Activated T-cell treated with anti-CD3 and anti-CD28 coated beads, Interleukin-2, amount 50 U/mL, for 24 hours (primary cell): ENCODE data around the gene PPP5C.

Experiments used
- DNase-seq: peaks from one replicate; pipeline ENCODE4 v3.0.0-alpha.2; 2020
- H3K27ac Mint-ChIP-seq: 2 replicates; pipeline ENCODE4 v1.8.0; 2020; ENCODE audit warnings: mild to moderate bottlenecking, mixed read lengths
- H3K27me3 Mint-ChIP-seq: 2 replicates; pipeline ENCODE4 v1.8.0; 2020; ENCODE audit warnings: mixed read lengths
- H3K36me3 Mint-ChIP-seq: 2 replicates; pipeline ENCODE4 v1.8.0; 2020; ENCODE audit warnings: low read depth, mixed read lengths
- H3K4me1 Mint-ChIP-seq: 2 replicates; pipeline ENCODE4 v1.8.0; 2020; ENCODE audit warnings: low read depth, mixed read lengths
- H3K4me3 Mint-ChIP-seq: 2 replicates; pipeline ENCODE4 v1.8.0; 2020; ENCODE audit warnings: mild to moderate bottlenecking, moderate library complexity, mixed read lengths
- H3K9me3 Mint-ChIP-seq: 2 replicates; pipeline ENCODE4 v1.8.0; 2020; ENCODE audit warnings: mixed read lengths

The PPP5C gene

DNA sequence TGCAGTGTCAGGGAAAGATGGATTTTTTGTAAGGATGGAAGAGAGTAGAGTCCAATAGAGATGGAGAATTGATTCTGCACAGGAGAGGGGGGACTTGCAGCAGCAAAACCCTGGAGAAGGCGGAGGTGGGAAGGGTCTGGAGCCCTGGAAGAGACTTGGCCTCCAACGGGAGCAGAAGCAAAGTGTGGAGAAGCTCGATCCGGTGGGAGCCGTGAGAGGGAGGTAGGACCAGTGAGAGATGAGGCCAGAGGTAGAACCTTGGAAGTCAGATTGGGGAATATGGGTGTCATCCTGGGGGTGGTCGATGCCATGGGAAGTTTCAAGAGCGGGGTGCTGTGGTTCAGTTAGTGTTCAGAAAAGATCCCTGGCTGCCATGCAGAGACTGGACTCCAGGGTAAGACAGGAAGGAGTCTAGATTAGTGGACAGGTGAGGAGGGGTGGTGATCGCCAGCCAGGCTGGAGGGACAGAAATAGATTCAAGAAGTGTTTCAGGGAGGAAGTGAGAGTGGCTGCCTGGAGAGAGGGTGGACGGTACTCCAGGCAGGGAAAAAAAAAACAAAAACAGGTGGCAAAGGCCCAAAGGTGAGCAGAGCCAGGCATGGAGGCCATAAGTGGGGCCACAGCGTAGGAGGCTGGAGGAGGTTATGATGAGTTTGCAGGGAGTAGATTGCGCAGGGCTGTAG, 2.6 kb downstream of the PPP5C start:
- Mint-ChIP-seq H3K27me3 (no peaks in the 10 kb centered on the region), H3K27ac (peak overlapping the region; percentile 96), H3K4me1 (peaks cover 54% of the 10 kb centered on the region), H3K4me3 (peak overlapping the region; percentile 98), H3K36me3 (peaks cover 69% of the 10 kb centered on the region), H3K9me3 (no peaks in the 10 kb centered on the region)
- DNase-seq = no peak

DNA sequence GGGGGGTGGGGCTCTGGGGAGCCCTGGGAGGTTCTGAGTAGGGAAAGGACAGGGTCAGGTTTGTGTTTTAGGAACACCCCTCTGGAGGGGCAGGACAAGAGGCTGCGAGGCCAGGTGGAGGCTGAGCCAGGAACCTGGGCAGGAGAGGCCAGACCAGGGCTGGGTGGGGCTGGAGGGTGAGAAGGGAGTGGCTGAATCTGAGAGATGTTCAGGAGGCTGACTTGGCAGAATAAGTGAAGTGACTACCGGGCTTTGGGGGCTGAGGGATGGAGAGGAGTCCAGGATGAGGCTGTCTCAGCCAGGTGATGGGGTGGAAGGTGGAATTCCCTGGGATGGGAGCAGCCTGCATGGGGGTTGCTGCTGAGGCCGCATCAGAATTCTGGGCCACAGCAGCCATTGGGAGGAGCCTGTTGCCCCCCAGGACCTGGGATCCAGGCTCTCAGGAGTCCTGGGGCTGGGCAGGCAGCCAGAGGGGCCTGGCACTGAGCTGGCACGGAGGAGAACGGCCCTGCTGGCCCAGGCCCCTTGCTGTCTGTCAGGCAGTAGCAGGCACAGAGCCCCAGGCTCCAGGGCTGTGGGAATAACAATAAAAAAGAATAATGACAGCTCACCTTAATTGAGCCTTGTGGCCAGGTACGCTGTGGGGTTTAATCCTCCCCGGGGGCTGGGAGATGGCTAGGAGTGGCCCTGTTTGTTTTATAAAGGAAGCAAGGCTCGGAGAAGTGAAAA, 3.3 kb downstream of the PPP5C start:
- peak; percentile 42 for DNase-seq
- H3K4me1 Mint-ChIP-seq = peaks cover 57% of the 10 kb centered on the region
- H3K27me3 Mint-ChIP-seq = no peaks in the 10 kb centered on the region
- H3K36me3 Mint-ChIP-seq = peaks cover 76% of the 10 kb centered on the region
- H3K27ac Mint-ChIP-seq = peak overlapping the region; percentile 96
- no peaks in the 10 kb centered on the region for H3K9me3 Mint-ChIP-seq
- H3K4me3 Mint-ChIP-seq = peak overlapping the region; percentile 98

DNA sequence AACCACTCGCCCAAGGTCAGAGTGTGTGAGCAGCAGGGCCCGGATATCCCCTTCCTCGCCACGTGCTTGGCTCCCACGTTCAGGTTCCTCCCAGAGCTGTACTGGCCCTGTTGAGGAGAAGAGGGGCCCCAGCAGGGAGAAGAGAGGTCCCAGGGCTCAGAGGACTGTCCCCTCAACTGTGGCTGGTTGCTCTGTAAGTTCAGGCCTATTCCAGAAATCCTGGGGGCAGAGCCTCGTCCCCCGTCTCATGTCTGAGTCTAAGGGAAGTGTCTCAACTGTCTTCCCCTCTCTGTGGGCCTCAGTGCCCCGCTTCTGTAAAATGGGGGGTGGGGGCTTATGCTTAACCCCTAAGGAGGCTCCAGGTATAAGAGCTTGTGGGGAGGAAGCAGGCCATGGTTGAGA, 3.9 kb downstream of the PPP5C start:
- Mint-ChIP-seq H3K9me3 (no peaks in the 10 kb centered on the region), H3K36me3 (peaks cover 82% of the 10 kb centered on the region), H3K27ac (peak overlapping the region; percentile 96), H3K4me1 (peaks cover 63% of the 10 kb centered on the region), H3K27me3 (no peaks in the 10 kb centered on the region), H3K4me3 (peak overlapping the region; percentile 98)
- peak; percentile 64 for DNase-seq

DNA sequence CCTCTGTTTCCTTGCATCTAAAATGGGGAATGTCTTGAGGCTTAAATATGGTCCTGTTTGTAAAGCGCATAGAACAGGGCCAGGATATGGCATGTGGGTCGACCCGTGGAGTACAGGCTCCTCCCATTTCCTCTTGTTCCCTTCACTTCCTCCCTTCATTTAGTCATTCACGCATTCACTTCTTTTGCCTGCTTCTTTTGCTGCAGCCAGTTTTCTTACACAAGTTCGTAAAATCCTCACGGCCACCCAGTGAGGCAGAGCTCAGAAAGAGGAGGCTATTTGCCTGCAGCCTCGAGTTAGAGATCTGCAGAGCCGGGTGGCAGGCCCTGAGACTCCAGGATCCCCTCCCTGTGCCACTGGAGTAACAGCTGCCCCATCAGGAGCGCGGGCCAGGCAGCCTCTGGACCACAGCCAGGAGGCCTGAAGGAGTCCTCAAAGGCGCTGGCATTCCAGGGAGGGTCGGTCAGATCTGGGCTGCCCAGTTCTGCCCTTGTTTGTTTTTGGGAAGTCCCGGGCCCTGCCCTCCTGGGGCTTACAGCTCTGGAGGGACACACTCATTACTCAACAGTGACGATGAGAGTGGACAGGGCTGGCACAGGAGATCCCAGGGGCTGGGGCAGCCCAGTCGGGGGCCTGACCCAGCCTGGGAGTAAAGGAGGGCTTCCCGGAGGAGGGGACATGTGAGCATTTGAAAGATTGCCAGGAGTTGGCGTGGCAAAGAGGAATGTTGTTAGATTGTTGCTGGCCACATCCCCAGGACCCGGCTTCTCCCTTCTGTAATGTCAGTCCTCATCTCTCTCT, 4.6 kb downstream of the PPP5C start:
- Mint-ChIP-seq H3K9me3 (no peaks in the 10 kb centered on the region), H3K27me3 (no peaks in the 10 kb centered on the region), H3K27ac (peak overlapping the region; percentile 96), H3K4me3 (peak overlapping the region; percentile 98), H3K36me3 (peaks cover 89% of the 10 kb centered on the region), H3K4me1 (peaks cover 64% of the 10 kb centered on the region)
- peak; percentile 40 for DNase-seq

DNA sequence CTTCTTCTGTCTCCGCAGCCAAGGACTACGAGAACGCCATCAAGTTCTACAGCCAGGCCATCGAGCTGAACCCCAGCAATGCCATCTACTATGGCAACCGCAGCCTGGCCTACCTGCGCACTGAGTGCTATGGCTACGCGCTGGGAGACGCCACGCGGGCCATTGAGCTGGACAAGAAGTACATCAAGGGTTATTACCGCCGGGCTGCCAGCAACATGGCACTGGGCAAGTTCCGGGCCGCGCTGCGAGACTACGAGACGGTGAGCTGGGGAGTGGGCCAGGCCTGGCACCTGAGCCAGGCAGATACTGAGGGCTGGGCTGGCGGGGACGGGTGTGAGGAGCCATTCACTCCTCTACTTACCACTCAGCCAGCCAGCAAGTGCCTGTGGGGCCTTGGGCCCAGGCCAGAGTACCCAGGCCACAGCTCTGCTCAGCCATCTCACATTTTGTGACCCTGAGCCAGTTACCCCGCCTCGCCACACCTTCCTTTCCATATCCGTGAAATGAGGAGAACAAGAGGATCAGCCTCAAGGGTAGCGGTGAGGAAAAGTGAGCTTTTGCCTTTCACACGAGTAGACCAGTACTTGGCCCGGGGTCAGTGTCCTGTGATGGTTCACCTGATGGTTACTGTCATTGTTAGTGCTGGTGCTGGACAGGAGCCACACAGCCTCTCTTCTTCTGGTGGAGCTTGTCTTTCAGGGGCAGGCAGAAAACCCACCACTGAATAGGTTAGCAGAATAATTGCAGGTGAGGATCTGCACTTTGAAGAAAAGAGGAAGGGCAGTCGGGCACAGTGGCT, 7.0 kb downstream of the PPP5C start:
- H3K9me3 Mint-ChIP-seq = no peaks in the 10 kb centered on the region
- peak overlapping the region; percentile 33 for H3K27ac Mint-ChIP-seq
- H3K4me3 Mint-ChIP-seq = no peak overlapping the region
- peaks cover 59% of the 10 kb centered on the region for H3K4me1 Mint-ChIP-seq
- peaks cover 95% of the 10 kb centered on the region for H3K36me3 Mint-ChIP-seq
- no peaks in the 10 kb centered on the region for H3K27me3 Mint-ChIP-seq
- no peak for DNase-seq

DNA sequence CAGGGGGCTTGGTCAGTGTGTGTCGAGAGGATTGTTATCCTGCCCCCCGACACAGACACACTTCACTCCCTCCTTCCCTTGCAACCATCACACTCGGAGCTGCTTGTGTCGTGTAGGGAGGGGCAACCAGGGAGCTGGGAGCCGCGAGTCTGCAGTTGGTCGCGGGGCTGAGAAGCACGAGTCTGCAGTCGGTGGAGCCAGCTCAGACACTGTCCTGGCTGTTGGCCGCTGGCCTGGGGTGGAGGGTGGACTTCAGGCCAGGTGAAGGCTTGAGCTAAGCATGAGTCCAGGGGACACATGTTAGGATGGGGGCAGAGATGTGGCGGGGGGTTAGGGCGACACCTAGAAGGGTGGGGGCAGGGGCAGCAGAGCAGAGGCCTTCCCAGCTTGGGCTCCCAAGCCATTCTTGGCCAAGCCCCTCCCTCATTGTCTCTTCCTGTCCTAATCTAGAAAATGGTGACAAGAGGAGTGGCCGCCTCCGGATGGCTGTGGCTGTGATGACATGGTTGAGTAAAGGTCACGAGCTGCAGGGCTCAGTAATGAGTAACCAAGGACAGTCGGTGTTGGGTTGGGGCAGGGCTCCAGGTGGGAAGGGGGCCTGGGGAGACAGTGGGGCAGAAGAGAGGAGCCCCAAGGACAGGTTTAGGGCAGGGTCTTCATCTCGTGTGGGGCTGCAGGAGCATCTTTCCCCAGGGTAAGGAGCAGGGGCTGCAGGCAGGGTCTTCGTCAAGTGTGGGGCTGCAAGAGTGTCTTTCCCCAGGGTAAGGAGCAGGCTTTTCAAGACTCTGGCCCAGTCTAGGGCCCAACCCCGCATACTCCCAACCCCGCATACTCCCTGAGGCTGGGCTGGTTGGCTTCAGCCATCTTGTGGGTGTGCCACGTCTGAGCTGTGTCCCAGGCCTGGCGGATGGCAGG, 8.6 kb downstream of the PPP5C start:
- H3K36me3 Mint-ChIP-seq = peaks cover 93% of the 10 kb centered on the region
- no peaks in the 10 kb centered on the region for H3K9me3 Mint-ChIP-seq
- H3K27me3 Mint-ChIP-seq = no peaks in the 10 kb centered on the region
- H3K27ac Mint-ChIP-seq = peak overlapping the region; percentile 80
- DNase-seq = no peak
- peaks cover 51% of the 10 kb centered on the region for H3K4me1 Mint-ChIP-seq
- no peak overlapping the region for H3K4me3 Mint-ChIP-seq

DNA sequence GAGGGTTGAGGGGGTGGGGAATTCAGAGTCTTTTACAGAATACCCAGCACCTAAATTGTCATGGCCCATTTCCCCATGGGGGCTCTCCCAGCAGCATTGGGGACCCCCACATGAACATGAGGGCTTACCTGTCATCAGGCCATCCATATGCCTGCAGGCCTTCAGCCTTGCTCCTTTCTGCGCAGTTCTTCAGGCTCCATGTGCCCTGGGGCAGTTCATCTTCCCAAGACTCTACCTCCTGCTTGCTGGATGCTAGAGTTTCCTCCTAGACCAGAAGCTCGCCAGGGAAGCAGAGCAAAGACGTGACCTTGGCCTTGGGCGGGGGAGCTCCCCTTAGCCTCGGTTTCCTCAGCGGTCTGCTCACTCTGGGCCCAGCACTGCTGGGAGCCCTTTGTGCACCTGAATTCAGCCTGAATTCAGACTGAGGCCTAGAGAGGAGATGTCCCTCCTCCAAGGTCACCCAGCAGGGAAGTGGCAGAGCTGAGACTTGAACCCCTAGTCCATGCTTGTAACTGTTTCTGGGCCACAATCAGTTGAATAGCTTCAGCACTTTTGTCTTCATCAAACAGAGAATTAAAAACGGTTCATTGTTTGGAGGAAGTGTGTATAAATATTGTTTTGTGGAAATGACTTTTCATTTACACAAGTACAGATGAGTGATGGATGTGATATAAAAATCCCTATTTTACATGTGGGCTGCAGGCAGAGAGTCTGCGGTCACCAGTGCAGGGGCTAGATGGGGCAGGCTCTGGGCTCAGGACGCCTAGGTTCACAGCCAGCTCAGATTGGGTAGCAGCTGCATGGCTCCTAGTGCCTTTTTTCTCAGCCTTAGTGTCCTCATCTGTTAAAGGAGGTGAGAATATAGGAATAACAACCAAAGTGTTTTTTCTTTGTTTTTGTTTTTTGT, 9.5 kb downstream of the PPP5C start:
- Mint-ChIP-seq H3K36me3 (peaks cover 93% of the 10 kb centered on the region), H3K27me3 (no peaks in the 10 kb centered on the region), H3K27ac (no peak overlapping the region), H3K4me3 (no peak overlapping the region), H3K4me1 (peaks cover 49% of the 10 kb centered on the region), H3K9me3 (no peaks in the 10 kb centered on the region)
- DNase-seq = no peak

DNA sequence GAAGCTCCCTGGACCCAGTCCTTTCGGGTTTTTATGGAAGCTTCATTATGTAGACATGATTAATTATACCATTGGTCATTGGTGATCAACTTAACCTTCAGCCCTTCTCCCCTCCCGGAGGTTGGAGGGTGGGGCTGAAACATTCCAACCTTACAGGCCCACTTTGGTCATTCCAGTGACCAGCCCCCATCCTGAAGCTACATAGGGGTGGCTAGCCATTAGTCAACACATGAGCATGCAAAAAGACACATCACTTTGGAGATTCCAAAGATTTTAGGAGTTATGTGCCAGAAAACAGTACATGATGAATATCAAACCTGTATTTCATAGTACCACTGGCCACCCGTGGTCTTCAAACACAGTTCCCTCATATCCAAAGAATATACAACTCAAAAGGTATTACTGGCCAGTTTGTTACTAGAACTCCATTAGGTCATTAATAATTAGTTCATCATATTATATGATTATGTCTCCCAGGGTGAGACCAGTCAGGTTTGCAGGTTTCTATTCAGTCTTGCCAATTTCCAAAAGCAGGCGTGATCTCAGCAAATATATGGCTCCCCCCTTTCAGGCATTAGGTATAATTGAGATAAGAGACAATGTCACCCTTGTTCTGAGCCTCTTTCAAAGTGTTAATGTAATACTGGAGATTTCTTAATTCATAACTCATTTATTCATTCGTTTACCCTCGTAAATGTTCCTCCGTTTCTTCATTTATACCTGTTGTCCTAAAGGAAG, 11.1 kb downstream of the PPP5C start:
- peaks cover 50% of the 10 kb centered on the region for H3K4me1 Mint-ChIP-seq
- H3K9me3 Mint-ChIP-seq = no peaks in the 10 kb centered on the region
- no peak overlapping the region for H3K4me3 Mint-ChIP-seq
- no peaks in the 10 kb centered on the region for H3K27me3 Mint-ChIP-seq
- no peak for DNase-seq
- H3K36me3 Mint-ChIP-seq = peaks cover 85% of the 10 kb centered on the region
- no peak overlapping the region for H3K27ac Mint-ChIP-seq

DNA sequence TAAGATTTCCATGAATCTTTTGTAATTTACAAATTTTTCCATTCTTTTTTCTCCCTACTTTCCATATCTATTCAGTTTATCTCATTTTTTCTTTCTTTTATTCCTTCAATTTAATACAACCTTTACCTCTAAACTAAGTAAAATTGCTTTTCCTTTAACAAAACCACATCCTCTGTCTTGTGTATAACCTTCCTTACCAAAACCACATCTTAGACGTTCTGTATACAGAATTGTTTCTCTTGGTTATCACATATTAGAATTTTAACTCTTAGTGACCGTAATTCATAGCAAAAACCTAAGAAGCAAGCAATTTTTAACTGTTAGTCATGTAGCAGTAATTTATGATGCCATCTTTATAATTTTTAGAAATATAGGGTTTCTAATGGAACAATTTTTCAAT, 15.0 kb downstream of the PPP5C start:
- H3K4me3 Mint-ChIP-seq = peak overlapping the region; percentile 14
- DNase-seq = no peak
- no peak overlapping the region for H3K27ac Mint-ChIP-seq
- H3K9me3 Mint-ChIP-seq = no peaks in the 10 kb centered on the region
- H3K4me1 Mint-ChIP-seq = peaks cover 42% of the 10 kb centered on the region
- no peaks in the 10 kb centered on the region for H3K27me3 Mint-ChIP-seq
- peaks cover 82% of the 10 kb centered on the region for H3K36me3 Mint-ChIP-seq

DNA sequence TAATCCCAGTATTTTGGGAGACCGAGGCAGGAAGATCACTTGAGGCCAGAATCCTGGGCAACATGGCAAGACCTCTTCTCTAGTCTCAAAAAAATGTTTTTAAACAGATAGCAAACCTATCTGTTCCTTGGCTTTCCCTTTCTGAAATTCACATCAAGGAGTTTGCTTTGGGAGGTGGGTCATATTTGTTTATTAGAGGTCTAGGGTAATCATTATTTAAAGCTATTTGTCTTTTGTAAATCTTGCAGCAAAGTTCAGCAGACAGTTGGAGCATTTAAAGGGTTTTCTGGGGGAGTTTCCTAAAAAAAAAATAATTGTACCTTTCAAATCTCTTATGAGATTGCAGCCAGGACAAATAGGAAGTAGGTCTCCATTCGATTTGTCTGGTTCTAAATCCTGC, 17.5 kb downstream of the PPP5C start:
- Mint-ChIP-seq H3K9me3 (no peaks in the 10 kb centered on the region), H3K27me3 (no peaks in the 10 kb centered on the region), H3K4me3 (no peak overlapping the region), H3K36me3 (peaks cover 79% of the 10 kb centered on the region), H3K27ac (no peak overlapping the region), H3K4me1 (peaks cover 41% of the 10 kb centered on the region)
- DNase-seq = no peak

DNA sequence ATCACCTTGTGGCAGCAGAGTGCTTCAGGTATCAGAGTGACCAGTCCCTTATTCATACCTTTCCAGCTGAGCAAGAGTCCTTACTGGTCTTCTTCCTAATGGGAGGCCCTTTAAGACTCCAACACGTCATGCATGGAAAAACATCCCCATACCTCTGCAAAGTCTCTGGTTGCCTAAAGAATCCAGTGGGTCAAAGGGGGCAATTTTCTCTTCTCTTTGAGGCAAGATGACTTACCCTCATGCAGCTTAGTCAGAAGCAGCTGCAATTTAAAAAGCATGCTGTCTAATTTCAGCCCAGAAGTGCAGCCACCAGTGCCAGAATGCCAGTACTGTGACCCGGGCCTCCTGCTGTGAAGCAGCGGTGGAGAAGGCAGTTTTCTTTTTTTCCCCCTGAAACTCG, 18.7 kb downstream of the PPP5C start:
- Mint-ChIP-seq H3K9me3 (no peaks in the 10 kb centered on the region), H3K4me3 (no peak overlapping the region)

DNA sequence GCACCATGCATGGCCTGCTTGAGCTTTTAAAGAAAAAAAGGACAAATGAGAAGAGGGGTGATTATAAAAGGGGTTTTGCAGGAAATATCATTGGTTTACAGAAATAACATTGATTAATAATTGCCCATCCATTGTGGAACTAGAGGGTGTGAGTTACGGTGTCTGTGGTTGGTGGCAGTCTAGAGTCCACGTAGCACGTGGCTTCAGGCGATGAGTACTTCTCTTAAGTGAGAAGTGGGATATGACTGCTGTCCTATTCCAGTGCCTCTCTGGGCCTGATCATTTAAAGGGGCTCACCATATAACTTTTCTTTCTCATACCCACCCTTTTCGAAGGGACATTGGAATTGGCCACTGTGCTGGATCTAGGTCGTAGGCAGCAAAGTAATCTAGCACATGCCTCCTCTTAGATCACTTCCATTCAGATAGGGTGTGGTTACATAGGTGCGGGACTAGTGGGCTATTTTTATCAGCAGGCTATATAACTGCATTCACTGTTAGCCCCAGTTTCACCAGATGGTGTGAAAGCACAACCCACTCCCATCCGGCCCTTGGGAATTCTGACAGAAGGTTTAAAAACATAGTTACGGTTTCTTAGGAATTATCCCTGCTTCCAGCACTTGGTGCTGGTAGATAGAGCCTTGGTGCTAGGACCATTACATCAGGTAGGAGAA, 19.9 kb downstream of the PPP5C start:
- Mint-ChIP-seq H3K9me3 (no peaks in the 10 kb centered on the region), H3K27me3 (no peaks in the 10 kb centered on the region), H3K36me3 (peaks cover 77% of the 10 kb centered on the region), H3K27ac (peak overlapping the region; percentile 18), H3K4me1 (peaks cover 42% of the 10 kb centered on the region), H3K4me3 (no peak overlapping the region)
- no peak for DNase-seq

More for the DNA sequence above, 18.7 kb downstream of the PPP5C start:
- Mint-ChIP-seq H3K27me3 (no peaks in the 10 kb centered on the region), H3K36me3 (peaks cover 73% of the 10 kb centered on the region), H3K27ac (no peak overlapping the region), H3K4me1 (peaks cover 41% of the 10 kb centered on the region)
- no peak for DNase-seq
